ENCODE data around the gene ARL2BP.
A peak's percentile ranks its signal among the peaks of the same experiment; 100 is the strongest.

Gene ARL2BP

GRCh38 chr16:57283214-57283958 is 38.3 kb downstream of the ARL2BP start:
- DNase-seq (ENCODE audit: low read depth) = no peak

GRCh38 chr16:57283959-57284208 is 38.8 kb downstream of the ARL2BP start:
- no peak for DNase-seq (ENCODE audit: low read depth)

GRCh38 chr16:57284209-57284951 is 39.3 kb downstream of the ARL2BP start, which contains the start of gene PLLP:
Gene PLLP, minus strand, starts transcription at chr16:57284672. Its CDS starts 132 bp downstream, at chr16:57284540.
- DNase-seq (ENCODE audit: low read depth) = no peak

GRCh38 chr16:57284952-57285363 is 39.9 kb downstream of the ARL2BP start:
- no peak for DNase-seq (ENCODE audit: low read depth)

GRCh38 chr16:57285379-57285778 is 40.3 kb downstream of the ARL2BP start:
- no peak for DNase-seq (ENCODE audit: low read depth)

GRCh38 chr16:57289391-57290257 is 44.6 kb downstream of the ARL2BP start:
- no peak for DNase-seq (ENCODE audit: low read depth)

GRCh38 chr16:57297856-57298255 is 52.8 kb downstream of the ARL2BP start:
- no peak for DNase-seq (ENCODE audit: low read depth)

GRCh38 chr16:57299009-57299718 is 54.1 kb downstream of the ARL2BP start:
- no peak for DNase-seq (ENCODE audit: low read depth)

GRCh38 chr16:57299719-57300386 is 54.8 kb downstream of the ARL2BP start:
- DNase-seq (ENCODE audit: low read depth) = peak; percentile 74

- peak; percentile 98 for DNase-seq (ENCODE audit: low read depth)
Measured at GRCh38 chr16:57300387-57301125, 55.5 kb downstream of the ARL2BP start.

GRCh38 chr16:57301126-57301817 is 56.2 kb downstream of the ARL2BP start:
- no peak for DNase-seq (ENCODE audit: low read depth)
